Activated CD4-positive, alpha-beta T cell treated with anti-CD3 and anti-CD28 coated beads for 4 hours (primary cell): Measurements from ENCODE around the gene MYO3A.

ENCODE experiments used
- DNase-seq, 2 donors: peaks; one replicate each; pipeline ENCODE4 v3.0.0-alpha.2; 2020

The MYO3A gene

GRCh38 chr10:25933653-25934608, at the start of gene MYO3A:
TSS of gene MYO3A (plus strand) at chr10:25934229. CDS start at chr10:25952111, 17,882 bp downstream.
- DNase-seq = no peak

- no peak for DNase-seq
Measured at GRCh38 chr10:25888627-25889026, 45.4 kb upstream of the MYO3A start.

- DNase-seq = no peak
Measured at GRCh38 chr10:25890995-25891394, 43.0 kb upstream of the MYO3A start.

GRCh38 chr10:25895856-25896255, 38.2 kb upstream of the MYO3A start:
- DNase-seq = no peak

GRCh38 chr10:25896421-25896820, 37.6 kb upstream of the MYO3A start:
- no peak for DNase-seq

GRCh38 chr10:25899304-25899703, 34.7 kb upstream of the MYO3A start:
- no peak for DNase-seq

- no peak for DNase-seq
Measured at GRCh38 chr10:25901199-25901598, 32.8 kb upstream of the MYO3A start.

- DNase-seq = no peak
Measured at GRCh38 chr10:25902002-25902401, 32.0 kb upstream of the MYO3A start.

GRCh38 chr10:25907261-25907660, 26.8 kb upstream of the MYO3A start:
- no peak for DNase-seq

GRCh38 chr10:25912866-25913265, 21.2 kb upstream of the MYO3A start:
- DNase-seq = no peak

GRCh38 chr10:25914776-25915175, 19.3 kb upstream of the MYO3A start:
- DNase-seq = no peak

- DNase-seq = no peak
Measured at GRCh38 chr10:25934621-25935139, 651 bp downstream of the MYO3A start.

- DNase-seq = no peak
Measured at GRCh38 chr10:25938405-25938804, 4.4 kb downstream of the MYO3A start.

GRCh38 chr10:25944771-25945170, 10.7 kb downstream of the MYO3A start:
- no peak for DNase-seq

GRCh38 chr10:25952857-25953256, 18.8 kb downstream of the MYO3A start:
- DNase-seq = no peak

- DNase-seq = no peak
Measured at GRCh38 chr10:25954851-25955250, 20.8 kb downstream of the MYO3A start.

- DNase-seq = no peak
Measured at GRCh38 chr10:25959540-25960232, 25.7 kb downstream of the MYO3A start.

GRCh38 chr10:25965584-25965983, 31.6 kb downstream of the MYO3A start:
- DNase-seq = no peak

GRCh38 chr10:25966844-25967243, 32.8 kb downstream of the MYO3A start:
- DNase-seq = no peak

- no peak for DNase-seq
Measured at GRCh38 chr10:25972631-25973030, 38.6 kb downstream of the MYO3A start.

- DNase-seq = no peak
Measured at GRCh38 chr10:25974897-25975459, 40.9 kb downstream of the MYO3A start.

- DNase-seq = no peak
Measured at GRCh38 chr10:25978771-25979170, 44.7 kb downstream of the MYO3A start.

GRCh38 chr10:25982107-25982506, 48.1 kb downstream of the MYO3A start:
- DNase-seq = no peak

- no peak for DNase-seq
Measured at GRCh38 chr10:25988583-25988982, 54.6 kb downstream of the MYO3A start.
